NT2/D1 (cell line): Measurements from ENCODE around the gene LIMD2.

Experiments used
- DNase-seq: peaks from one replicate; pipeline ENCODE4 v3.0.0-alpha.2; 2011; ENCODE audit warnings: low read depth, low spot score
- H3K27me3 ChIP-seq: 2 replicates; pipeline ENCODE4 v1.6.0; 2011; ENCODE audit warnings: mild to moderate bottlenecking; ENCODE audit not compliant: insufficient read length, insufficient read depth
- H3K36me3 ChIP-seq: 2 replicates; pipeline ENCODE4 v1.6.1; 2011; ENCODE audit warnings: mild to moderate bottlenecking, low read length, mixed read lengths; ENCODE audit not compliant: insufficient read depth, insufficient read length
- H3K4me1 ChIP-seq: 2 replicates; pipeline ENCODE4 v1.5.1; 2011; ENCODE audit not compliant: insufficient read depth, insufficient read length
- H3K4me3 ChIP-seq: 2 replicates; pipeline ENCODE4 v1.5.1; 2011; ENCODE audit warnings: low read depth; ENCODE audit not compliant: insufficient read length
- H3K9ac ChIP-seq: 2 replicates; pipeline ENCODE4 v1.6.0; 2011; ENCODE audit warnings: low read depth; ENCODE audit not compliant: insufficient read length
- H3K9me3 ChIP-seq: 2 replicates; pipeline ENCODE4 v1.5.1; 2011; ENCODE audit warnings: mild to moderate bottlenecking, low read length; ENCODE audit not compliant: insufficient read depth
- SUZ12 ChIP-seq: IDR thresholded peaks from 2 replicates; pipeline ENCODE4 v1.6.1; 2011; ENCODE audit not compliant: insufficient read length, insufficient read depth; ENCODE audit errors: extremely low read depth
- YY1 ChIP-seq: IDR thresholded peaks from 2 replicates; pipeline ENCODE4 v1.6.1; 2011; ENCODE audit not compliant: insufficient read length, insufficient read depth
- ZNF274 ChIP-seq: IDR thresholded peaks from 2 replicates; pipeline ENCODE4 v1.6.1; 2011; ENCODE audit warnings: mild to moderate bottlenecking, low read depth, low read length

Gene LIMD2

DNA sequence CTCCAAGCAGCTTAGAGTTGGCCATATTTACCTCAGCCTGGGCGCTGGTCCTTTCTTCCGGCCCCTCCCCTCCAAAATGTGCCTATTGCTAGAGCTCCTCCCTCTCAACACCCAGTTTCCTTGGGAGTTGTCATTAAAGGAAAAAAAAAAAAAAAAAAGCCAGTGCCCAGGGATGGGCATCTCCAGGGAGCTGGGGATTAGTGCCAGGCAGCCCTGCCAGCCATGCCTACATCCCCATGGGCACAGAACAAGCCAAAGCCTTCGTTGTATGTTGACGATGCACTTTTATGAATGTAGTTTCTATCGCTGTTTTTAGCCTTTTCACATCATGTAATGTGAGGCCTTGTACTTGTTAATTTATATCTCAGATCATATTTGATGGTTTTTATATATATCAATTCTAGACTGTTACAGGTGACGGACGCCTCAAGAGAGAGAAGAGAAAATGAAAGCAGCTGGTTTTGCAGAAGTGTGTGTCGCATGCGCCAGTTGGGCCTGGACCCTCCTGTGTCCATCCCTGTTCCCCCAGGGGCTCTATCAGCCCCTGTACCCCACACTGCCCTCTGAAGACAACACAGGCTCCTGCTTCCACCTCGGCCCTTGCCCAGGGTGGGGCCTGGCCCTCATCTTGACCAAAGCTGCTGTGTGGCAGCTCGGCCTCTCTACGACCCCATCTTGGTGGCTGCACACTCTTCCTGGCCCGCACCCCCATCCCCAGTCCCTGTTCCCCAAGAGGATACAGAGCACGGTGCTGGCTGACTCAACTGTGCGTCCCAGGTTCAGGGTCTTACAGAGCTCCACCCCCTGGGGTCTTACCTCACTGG is 4.8 kb downstream of the LIMD2 start:
- peaks cover 26% of the 10 kb centered on the region for H3K4me1 ChIP-seq
- no peak overlapping the region for H3K4me3 ChIP-seq
- H3K9me3 ChIP-seq, result no peaks in the 10 kb centered on the region
- peaks cover 79% of the 10 kb centered on the region for H3K36me3 ChIP-seq
- TF ChIP-seq ZNF274, result no peak
- TF ChIP-seq YY1, result no peak
- TF ChIP-seq SUZ12, result no peak
- no peaks in the 10 kb centered on the region for H3K27me3 ChIP-seq
- H3K9ac ChIP-seq, result no peak overlapping the region
- DNase-seq, result no peak

DNA sequence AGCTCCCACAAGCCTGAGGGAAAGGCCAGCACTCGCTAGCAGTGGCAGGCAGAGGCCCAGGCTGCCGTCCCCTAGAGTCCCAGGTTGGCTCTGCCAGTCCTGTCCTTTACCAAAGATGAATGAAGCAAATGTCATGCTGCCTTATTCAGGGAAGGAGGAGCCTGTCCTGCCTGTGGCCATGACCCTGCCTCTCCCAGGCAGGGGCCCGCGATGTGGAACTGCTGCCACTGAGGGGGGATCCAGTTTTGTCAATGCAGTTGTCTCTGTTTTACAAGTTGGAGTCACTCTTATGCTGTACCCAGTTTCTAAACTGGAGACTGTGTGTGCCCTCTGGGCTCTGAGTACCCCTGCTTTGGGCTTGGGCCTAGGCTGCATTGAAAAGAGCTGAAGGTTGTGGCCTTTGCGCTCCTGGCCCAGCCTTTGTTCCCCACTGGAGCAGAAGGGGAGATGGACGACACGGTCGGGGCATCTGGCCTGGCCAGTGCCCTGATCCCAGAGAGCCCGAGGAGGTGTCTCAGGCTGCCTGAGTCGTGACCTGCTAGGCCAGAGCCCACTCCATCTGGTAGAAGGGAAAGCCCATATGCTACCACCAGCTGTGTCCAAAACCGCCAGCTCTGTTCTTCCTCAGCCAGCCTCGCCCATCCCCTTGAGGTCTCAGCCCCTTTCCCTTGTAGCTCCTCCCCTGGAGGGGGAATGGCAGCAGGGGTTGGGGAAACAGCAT is 5.5 kb downstream of the LIMD2 start:
- H3K4me1 ChIP-seq, result peaks cover 26% of the 10 kb centered on the region
- H3K9me3 ChIP-seq, result no peaks in the 10 kb centered on the region
- no peak overlapping the region for H3K4me3 ChIP-seq
- peaks cover 86% of the 10 kb centered on the region for H3K36me3 ChIP-seq
- TF ChIP-seq YY1 (no peak), ZNF274 (no peak)
- DNase-seq, result no peak
- H3K9ac ChIP-seq, result no peak overlapping the region
- no peaks in the 10 kb centered on the region for H3K27me3 ChIP-seq

DNA sequence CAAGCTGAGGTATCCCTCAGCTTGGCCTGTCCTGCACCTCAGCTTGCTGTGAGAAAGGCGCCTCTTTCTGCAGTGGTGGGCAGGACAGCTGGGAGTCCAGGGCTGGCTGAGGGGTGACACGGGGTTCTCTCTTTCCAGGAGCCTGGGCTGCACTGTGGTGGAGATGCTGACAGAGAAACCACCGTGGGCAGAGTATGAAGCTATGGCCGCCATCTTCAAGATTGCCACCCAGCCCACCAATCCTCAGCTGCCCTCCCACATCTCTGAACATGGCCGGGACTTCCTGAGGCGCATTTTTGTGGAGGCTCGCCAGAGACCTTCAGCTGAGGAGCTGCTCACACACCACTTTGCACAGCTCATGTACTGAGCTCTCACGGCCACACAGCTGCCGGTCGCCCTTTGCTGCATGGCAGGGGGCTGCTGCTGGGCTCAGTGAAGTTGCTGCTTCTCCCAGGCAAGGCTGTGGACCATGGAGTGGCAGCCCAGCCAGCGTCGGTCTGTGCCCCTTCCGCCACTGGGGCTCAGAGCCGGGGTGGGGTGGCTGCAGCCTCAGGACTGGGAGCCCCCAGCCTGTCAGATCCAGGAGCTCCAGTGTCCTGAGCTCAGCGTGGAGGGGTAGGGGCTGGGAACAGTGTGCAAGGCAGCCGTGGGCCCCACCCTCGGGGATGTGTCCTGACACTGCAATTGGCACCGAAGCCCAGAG is 6.4 kb downstream of the LIMD2 start:
- peaks cover 95% of the 10 kb centered on the region for H3K36me3 ChIP-seq
- peaks cover 24% of the 10 kb centered on the region for H3K4me1 ChIP-seq
- no peak for TF ChIP-seq SUZ12
- TF ChIP-seq YY1, result no peak
- no peaks in the 10 kb centered on the region for H3K27me3 ChIP-seq
- no peak overlapping the region for H3K4me3 ChIP-seq
- no peaks in the 10 kb centered on the region for H3K9me3 ChIP-seq
- H3K9ac ChIP-seq, result no peak overlapping the region
- DNase-seq, result no peak

DNA sequence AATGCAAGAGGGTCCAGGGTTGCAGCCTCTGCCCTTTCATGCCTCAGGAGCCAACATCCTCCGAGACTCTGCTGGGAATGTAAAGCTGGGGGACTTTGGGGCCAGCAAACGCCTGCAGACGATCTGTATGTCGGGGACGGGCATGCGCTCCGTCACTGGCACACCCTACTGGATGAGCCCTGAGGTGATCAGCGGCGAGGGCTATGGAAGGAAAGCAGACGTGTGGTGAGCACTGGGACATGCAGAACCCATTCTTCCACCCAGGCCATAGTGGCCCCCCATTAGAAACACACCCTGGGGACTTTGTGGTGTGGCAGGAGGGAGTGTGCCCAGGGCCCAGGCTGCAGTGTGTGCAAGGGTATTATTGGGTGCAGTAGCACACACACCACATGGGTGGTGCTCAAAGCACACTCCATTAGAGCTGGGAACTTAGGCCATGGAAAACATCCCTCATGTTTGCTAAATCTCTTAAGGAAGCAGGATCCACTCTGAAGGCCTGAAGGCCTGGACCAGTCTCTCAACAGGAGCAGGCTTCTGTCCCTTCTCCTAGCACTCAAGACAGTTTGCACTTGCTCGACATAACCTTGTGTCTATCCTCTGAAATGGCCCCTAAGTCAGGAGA is 7.6 kb downstream of the LIMD2 start:
- Histone ChIP-seq H3K9ac (no peak overlapping the region), H3K27me3 (no peaks in the 10 kb centered on the region), H3K36me3 (peaks cover 90% of the 10 kb centered on the region), H3K4me1 (peaks cover 13% of the 10 kb centered on the region), H3K4me3 (no peak overlapping the region), H3K9me3 (no peaks in the 10 kb centered on the region)
- DNase-seq, result no peak
- TF ChIP-seq ZNF274, result no peak
- no peak for TF ChIP-seq SUZ12
- TF ChIP-seq YY1, result no peak

DNA sequence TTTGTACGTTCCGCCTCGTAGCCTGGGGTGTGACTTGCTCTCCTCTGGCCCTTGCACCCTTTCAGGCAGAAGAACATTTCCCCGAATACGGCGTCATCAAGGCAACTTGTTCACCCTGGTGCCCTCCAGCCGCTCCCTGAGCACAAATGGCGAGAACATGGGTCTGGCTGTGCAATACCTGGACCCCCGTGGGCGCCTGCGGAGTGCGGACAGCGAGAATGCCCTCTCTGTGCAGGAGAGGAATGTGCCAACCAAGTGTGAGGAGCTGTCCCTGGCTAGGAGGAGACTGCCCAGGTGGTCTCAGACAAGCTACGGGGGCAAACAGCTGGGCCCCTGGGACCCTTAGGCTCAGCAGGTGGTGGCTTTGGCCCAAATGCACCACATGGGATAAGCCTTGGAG is 10.4 kb downstream of the LIMD2 start:
- Histone ChIP-seq H3K4me3 (no peak overlapping the region), H3K9me3 (no peaks in the 10 kb centered on the region), H3K36me3 (peaks cover 84% of the 10 kb centered on the region), H3K4me1 (peaks cover 2% of the 10 kb centered on the region), H3K9ac (no peak overlapping the region), H3K27me3 (no peaks in the 10 kb centered on the region)
- no peak for TF ChIP-seq YY1
- no peak for TF ChIP-seq SUZ12
- TF ChIP-seq ZNF274, result no peak
- no peak for DNase-seq

DNA sequence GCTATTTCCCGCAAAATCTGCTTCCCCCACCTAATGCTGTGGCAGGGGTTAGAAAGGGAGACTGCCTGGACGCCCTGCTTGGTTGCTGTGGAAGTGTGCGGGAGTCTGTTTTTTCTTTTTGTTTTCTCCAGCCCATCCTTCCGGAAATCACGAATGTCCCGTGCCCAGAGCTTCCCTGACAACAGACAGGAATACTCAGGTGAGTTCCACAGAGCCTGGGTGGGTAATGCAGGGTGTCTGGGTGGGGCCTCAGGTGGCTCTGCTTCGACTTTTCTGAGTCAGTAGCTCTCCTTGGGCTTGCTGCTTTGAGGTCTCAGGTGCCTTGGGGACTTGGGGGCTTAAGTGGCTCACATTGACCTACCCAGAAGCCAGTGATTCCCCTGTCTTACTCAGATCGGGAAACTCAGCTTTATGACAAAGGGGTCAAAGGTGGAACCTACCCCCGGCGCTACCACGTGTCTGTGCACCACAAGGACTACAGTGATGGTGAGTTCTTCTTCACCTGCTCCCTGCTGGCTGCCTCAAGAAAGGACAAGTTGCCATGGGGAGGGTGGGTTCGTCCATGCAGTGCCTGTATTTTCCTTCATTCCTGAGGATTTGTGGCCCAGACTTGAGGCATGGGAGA is 11.4 kb downstream of the LIMD2 start:
- DNase-seq, result no peak
- Histone ChIP-seq H3K9ac (no peak overlapping the region), H3K9me3 (no peaks in the 10 kb centered on the region), H3K27me3 (no peaks in the 10 kb centered on the region), H3K4me1 (no peaks in the 10 kb centered on the region), H3K4me3 (no peak overlapping the region), H3K36me3 (peaks cover 80% of the 10 kb centered on the region)
- TF ChIP-seq ZNF274, result no peak
- no peak for TF ChIP-seq YY1
- TF ChIP-seq SUZ12, result no peak
